Stomach (tissue), 4 donors: Measurements from ENCODE around the gene RAI1.

Experiments
- EP300 ChIP-seq: sonication (generic); formaldehyde crosslinking; IDR thresholded peaks from one replicate; pipeline ENCODE4 v1.6.1; 2017; ENCODE audit warnings: antibody characterized with exemption
- TF ChIP-seq, protein P1 (sequence below), 7 experiments: fragments of 450-650 bp in 4 of 7; fragments of 200-600 bp in 3 of 7; sonication (generic) in 3 of 7; IDR thresholded peaks; one replicate each; pipeline ENCODE4 v1.5.1; 2016 to 2019; ENCODE audit warnings: antibody characterized with exemption in 7 of 7, control low read depth in 2 of 7, mild to moderate bottlenecking in 1 of 7

GRCh38 chr17:17682737-17683680 lies 1.8 kb downstream of the RAI1 start:
- TF ChIP-seq, protein P1, sequence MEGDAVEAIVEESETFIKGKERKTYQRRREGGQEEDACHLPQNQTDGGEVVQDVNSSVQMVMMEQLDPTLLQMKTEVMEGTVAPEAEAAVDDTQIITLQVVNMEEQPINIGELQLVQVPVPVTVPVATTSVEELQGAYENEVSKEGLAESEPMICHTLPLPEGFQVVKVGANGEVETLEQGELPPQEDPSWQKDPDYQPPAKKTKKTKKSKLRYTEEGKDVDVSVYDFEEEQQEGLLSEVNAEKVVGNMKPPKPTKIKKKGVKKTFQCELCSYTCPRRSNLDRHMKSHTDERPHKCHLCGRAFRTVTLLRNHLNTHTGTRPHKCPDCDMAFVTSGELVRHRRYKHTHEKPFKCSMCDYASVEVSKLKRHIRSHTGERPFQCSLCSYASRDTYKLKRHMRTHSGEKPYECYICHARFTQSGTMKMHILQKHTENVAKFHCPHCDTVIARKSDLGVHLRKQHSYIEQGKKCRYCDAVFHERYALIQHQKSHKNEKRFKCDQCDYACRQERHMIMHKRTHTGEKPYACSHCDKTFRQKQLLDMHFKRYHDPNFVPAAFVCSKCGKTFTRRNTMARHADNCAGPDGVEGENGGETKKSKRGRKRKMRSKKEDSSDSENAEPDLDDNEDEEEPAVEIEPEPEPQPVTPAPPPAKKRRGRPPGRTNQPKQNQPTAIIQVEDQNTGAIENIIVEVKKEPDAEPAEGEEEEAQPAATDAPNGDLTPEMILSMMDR (IDR thresholded peaks at IDR 0.05), result no peak
- TF ChIP-seq EP300, result no peak
